GM21528 (cell line): Measurements from ENCODE around the gene RALGAPB.

Experiments
- ATAC-seq: cut with Tn5 transposase; IDR thresholded peaks from one replicate; pipeline ENCODE4 v1.9.1; 2021; ENCODE audit warnings: mild to moderate bottlenecking, moderate library complexity; ENCODE audit not compliant: unreplicated experiment, low FRiP score

RALGAPB gene

GRCh38 chr20:38543014-38543906 lies 70.6 kb downstream of the RALGAPB start:
- ATAC-seq: no peak

DNA sequence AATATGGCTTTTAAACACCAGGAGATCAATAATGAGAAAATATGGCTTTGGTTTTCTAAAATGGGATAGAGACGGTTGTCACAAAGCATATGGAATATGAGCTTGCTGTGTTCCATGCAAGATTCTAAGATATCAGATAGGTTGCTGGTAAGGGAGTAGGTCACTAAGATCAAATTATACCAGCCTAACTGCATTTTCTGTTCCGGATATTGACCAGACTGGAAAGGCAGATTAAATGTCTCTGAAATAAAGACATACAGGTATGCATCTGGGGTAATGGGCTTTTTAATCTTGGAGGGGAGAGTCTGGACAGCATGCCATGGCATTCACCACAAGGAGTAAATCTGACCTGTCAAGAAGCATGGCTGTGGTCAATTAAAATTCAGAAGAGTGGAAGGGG lies 73.1 kb downstream of the RALGAPB start:
- no peak for ATAC-seq

GRCh38 chr20:38547288-38548085 lies 74.8 kb downstream of the RALGAPB start:
- ATAC-seq: no peak

DNA sequence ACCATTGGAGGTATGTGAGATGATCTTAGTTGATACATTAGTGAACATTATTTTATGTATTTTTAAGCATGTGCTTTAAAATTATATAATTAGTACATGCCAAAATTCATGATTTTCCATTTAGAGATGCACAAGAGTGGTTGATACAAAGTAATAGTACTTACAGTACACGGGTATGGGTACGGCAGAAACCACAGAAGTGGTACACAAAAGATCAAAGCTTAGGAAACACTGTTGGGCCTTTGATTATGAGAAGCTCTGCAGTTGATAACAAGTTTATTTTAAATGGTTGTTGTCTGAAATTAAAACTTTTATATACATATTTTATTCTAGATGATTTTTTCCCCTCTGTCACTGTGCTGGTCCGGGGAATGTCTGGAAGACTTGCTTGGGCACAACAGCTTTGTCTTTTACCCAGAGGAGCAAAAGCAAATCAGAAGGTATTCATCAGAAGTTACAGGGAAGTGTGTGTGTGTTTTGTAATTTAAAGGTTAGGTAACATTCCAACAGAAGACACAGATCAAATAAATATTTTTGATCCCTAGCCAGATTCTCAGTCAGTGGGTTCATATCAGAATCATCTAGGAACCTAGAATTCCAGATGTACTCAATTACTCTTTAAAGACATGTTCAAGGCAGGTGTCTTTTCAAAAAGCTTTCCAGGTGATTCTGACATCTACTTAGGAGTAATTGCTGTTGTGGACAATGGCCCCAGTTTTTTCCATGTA lies 75.9 kb downstream of the RALGAPB start:
- ATAC-seq: no peak

DNA sequence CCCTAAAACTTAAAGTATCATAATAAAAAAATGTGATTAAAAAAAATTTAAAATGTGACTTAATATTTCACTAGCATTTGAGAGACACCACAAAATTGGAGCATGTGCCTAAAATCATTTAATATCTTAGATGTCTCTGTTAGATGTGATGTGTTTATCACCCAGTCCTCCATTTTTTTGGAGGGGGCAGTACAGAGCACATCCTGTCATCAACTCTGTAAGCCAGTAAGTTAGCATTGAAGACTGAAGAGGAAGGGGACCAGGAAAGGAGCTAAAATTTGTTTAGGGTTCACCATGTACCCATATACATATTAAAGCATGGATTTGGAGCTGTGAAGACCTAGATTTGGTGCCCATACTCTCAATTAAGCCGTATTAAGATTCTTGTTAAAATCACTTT lies 77.6 kb downstream of the RALGAPB start:
- no peak for ATAC-seq

GRCh38 chr20:38551056-38551626 lies 78.5 kb downstream of the RALGAPB start:
- no peak for ATAC-seq

- no peak for ATAC-seq
These were observed 82.3 kb downstream of the RALGAPB start for GRCh38 chr20:38554986-38555385.

GRCh38 chr20:38555395-38555794 lies 82.8 kb downstream of the RALGAPB start:
- no peak for ATAC-seq

DNA sequence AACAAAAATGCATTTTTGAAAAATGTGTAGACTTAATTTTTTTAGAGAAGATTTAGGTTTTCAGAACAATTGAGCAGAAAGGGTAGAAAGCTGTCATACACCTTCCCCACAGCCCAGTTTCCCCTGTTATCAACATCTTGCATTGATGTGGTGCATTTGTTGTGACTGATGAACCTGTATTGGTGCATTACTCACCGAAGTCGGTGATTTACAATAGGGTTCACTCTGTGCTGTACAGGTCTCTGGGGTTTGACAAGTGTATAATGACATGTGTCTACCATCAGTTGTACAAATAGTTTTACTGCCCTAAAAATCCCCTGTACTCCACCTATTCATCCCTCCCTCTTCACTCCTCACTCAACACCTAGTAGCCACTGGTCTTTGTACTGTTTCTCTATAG lies 84.5 kb downstream of the RALGAPB start:
- no peak for ATAC-seq

DNA sequence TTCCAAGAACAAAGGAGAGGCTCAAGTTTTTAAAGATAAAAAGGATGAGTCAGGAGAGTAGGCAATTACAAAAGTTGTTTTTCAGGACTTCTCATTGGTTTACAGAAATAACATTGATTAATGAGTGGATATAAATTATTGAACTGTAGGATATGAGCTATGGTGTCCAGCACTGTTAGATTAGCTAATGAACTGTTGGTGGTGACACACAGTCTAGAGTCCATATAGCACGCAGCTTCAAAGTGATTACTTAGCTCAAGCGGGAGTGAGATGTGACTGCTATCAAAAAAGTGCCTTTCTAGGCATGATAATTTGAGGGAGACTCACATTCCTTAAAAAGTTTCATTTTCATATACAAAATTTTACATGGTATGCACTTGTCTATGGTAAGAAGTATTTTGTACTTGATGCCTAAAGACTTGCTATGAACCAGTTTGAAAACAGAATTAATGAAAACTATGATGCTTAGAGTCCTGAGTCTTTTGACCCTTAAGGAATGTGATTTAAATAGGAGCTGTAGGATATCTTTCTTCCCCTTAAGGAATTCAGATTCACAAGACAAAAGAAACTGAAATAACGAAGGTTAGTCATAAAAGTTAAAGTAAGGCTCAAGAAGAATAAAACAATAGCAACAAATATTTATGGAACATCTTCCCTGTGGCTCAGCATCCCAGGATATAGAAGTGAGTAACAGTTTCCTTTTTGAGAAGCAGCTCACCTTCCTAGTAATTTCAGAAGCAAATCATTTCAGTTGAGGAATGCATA lies 86.1 kb downstream of the RALGAPB start:
- no peak for ATAC-seq

GRCh38 chr20:38559764-38560163 lies 87.1 kb downstream of the RALGAPB start:
- no peak for ATAC-seq

DNA sequence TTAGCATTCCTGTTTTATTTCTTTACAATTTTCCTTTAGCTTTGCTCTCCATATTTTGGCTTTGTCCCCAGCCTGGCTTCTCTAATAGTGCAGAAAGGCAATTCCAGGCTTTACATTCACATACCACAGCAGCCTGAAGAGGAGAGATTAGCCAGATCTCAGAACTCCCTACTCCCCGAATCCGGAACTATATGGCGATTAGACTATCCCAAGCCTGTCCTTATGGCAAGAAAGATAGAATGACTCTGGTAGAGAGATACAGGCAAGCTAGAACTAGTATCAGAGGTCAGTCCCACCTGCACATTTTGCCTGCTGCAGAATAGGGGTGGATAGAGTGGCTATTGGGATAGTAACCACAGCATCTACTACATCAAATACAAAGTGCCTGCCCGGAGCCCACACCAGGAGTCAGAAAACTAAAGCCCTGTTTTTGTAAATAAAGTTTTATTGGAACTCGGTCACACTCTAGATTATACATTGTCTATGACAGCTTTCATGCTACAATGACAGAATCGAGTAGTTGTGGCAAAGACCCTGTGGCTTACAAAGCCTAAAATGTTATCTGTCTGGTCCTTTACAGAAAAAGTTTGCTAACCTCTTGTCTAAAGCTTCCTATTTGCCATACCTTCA lies 91.3 kb downstream of the RALGAPB start:
- ATAC-seq: no peak

GRCh38 chr20:38564680-38565079 lies 92.0 kb downstream of the RALGAPB start:
- no peak for ATAC-seq

DNA sequence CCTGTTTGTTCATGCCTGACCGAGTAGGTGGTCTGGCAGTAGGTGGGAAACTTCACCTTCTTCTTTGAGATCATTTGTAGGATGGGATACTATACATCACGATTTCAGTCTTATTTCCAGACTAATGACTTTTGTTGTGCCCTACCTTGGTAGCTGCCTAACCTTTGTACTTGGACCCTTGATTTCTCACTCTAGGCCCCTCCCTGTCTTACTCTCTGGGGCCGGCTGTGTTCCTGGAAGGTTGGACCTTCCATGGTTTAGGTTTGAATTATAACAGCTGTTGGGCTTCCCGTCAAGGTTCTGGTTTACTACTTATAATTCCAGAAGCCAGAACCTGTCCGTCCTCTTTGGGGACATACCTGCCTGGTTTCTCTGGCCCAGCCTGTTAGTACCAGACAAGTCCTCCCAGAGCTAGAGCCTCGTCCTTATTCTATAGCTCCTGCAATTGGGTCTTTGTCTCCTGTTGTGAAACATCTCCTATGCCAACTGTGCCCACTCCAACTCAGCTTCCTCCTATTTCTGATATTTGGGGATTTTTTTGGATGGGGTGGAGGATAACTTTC lies 93.5 kb downstream of the RALGAPB start:
- ATAC-seq: no peak

- ATAC-seq: no peak
These were observed 97.3 kb downstream of the RALGAPB start for GRCh38 chr20:38569747-38570525.

- ATAC-seq: no peak
These were observed 100.8 kb downstream of the RALGAPB start for GRCh38 chr20:38573413-38573812.

- ATAC-seq: no peak
These were observed 106.7 kb downstream of the RALGAPB start for GRCh38 chr20:38579219-38579910.

- no peak for ATAC-seq
These were observed 107.3 kb downstream of the RALGAPB start for GRCh38 chr20:38579921-38580320.
